ENCODE measurements around the gene TNFAIP6. TPM values are rescaled to one million over a fixed set of nuclear protein-coding genes. Genes with fewer than 3 reads are reported as not detected.

Gene TNFAIP6, protein sequence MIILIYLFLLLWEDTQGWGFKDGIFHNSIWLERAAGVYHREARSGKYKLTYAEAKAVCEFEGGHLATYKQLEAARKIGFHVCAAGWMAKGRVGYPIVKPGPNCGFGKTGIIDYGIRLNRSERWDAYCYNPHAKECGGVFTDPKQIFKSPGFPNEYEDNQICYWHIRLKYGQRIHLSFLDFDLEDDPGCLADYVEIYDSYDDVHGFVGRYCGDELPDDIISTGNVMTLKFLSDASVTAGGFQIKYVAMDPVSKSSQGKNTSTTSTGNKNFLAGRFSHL
- not detected in 2 replicates for total RNA-seq

GRCh38 chr2:151357359-151357758, at the start of gene TNFAIP6:
TSS of gene TNFAIP6 (plus strand) at chr2:151357592. CDS start at chr2:151357667, 75 bp downstream.

DNA sequence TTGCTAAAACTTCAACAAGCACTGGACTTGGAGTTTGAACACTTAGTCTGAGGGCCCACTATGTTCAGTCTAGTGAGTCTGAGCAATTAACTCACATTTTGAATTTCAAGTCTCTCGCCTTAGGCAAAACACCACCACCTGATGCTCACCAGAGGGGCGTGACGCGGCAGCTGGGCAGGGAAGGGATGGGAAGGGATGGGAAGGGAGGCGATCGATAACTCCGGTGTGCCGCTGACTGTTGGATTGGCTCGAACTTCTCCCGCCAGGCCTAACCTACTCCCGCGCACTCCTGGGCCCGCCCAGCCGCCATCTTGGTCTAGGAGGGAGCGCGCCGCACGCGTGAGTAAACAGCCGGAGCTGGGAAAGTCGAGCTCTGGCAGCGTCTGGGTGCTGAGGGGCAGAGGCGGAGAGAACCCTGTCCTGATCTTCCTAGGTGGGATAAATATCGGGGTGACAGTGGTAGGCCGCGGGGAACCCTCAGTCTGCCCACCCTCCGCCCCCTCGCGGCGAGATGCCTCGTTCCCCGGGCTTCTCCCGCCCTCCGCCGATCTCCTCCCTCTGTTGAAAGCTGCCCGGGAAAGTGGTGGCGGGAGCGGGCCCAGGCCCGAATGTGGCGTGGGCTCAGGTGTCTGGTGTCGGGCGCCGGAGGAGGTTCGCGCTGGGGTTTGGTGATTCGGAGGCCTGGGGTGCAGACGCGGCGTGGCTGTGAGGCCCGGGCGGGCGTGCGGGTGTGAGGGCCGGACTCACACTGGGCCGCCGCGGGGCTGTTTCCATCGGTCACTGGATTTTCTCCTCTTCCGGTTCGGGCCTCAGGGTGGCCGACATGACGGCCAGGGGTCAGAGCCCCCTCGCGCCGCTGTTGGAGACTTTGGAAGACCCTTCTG, 52.5 kb downstream of the TNFAIP6 start, which contains the start of gene RIF1:
RIF1 (plus strand) TSS at position 302 of the 884 bp plus-strand sequence; CDS start at position 824, 522 bp downstream.

Small RNAs within 50 kb of the gene (small RNA-seq; reads per million reads assigned to genes)
- gene MIR4773-1, result not detected
- not detected for gene RN7SL124P

Other genes starting within 250 kb of the TNFAIP6 start
- 6.3 and 6.8 TPM in 2 replicates for gene RBM43, start 95.7 kb upstream of the TNFAIP6 start, total RNA-seq
- gene NMI, start 67.9 kb upstream of the TNFAIP6 start, total RNA-seq, result 21.6 and 22.3 TPM in 2 replicates
- gene RIF1, start 52.3 kb downstream of the TNFAIP6 start, total RNA-seq, result 98.6 and 109 TPM in 2 replicates

All from thoracic aorta endothelial cell (primary cell).